DMS153 (cell line): ENCODE measurements around the gene SLC1A1.

Experiments
- DNase-seq: peaks from one replicate; lab custom pipeline; 2025; lab: John Stamatoyannopoulos, UW

The SLC1A1 gene

DNA sequence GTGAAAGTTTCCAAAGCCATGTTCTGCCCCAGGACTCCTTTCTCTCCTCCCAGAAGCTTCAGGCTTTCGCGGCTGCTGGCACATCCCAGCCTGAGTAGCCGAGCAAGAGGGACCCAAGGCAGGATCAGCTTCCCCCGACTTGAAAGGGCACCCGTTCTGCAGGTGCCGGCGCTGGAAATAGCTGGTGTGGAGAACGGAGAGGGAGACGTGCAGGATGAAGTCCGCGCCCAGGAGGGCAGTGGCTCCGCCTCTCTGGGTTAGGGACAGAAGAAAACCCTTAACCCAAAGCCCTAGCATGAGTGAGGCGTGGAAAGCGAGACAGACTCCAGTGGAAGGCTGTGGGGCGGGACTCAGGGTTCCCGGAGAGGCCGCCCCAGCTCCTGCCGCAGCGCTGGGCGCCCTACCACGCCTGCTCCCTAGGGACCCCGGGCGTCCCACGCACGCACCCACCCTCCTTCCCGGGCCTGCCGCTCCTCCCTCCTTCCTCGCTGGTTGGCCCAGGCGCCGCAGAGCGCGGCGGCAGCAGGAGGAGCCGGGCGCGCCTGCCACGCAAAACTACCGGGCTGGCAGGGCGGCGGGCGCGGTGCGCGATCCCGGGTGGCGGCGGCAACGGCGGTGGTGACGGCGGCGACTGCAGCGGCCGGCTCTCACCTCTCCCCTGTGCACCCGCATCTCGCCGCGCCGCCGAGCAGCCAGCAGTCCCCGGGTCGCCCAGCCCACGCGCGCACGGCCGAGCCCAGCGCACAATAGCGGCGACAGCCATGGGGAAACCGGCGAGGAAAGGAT lies at the start of gene SLC1A1:
Gene SLC1A1 (plus strand): TSS at position 550 of the 786 bp plus-strand sequence. CDS start 212 bp downstream, at position 762.
- DNase-seq: peak; percentile 25

DNA sequence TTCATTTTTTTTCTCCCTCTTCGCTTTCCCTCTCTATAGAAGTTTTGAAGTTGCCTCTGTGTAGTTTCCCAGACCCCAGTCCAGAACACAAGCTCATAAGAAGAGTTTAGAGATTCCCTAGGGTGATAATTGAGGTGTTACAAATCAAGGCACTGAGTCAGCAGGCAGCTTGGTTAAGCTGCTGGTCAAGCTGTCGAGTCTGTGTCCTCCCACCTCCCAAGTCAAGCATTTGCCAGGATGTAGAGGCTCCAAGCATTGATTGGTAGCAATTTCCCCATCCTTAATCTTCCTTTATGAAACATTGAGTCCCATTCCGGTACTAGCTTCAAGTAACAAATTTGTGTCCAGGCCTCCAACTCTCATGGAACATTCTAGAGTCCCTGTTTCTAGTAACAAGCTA lies 47.5 kb upstream of the SLC1A1 start:
- DNase-seq: no peak

DNA sequence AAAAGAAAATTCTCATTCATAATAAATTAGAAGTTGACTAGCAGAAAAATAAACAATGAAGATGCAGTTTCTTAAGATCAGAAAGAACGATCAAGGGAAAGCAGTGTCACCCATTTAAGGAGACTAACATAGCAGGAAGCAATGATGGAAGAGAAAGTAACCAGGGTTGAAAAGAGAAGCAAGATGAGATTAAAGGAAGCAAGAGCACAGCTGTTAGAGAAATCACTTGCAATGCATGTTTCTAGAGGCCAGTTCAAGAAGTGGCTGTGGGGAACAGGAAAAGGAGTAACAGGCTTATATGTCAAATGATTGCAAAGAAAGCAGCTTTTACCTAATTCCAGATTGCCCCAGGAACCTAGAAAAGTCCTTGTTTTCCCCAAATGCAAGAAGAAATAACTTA lies 46.8 kb upstream of the SLC1A1 start:
- DNase-seq: no peak

DNA sequence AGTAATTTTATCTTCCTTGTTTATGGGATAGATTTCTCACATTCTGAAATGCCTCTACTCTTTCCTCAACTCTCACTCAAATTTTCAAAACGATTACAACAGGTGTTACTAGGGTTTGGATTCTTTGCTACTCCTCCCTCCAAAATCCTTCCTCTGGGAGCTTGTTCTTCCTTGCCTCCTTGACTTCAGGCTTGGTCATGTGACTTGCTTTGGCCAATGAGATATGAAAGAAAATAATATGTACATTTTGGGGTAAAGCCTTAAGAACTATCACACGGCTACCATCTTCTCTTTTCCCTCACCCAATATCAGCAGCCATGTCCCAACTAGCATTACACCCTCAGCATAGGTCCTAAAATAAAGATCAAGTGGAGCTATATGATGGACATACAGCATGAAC lies 28.8 kb upstream of the SLC1A1 start:
- DNase-seq: no peak

DNA sequence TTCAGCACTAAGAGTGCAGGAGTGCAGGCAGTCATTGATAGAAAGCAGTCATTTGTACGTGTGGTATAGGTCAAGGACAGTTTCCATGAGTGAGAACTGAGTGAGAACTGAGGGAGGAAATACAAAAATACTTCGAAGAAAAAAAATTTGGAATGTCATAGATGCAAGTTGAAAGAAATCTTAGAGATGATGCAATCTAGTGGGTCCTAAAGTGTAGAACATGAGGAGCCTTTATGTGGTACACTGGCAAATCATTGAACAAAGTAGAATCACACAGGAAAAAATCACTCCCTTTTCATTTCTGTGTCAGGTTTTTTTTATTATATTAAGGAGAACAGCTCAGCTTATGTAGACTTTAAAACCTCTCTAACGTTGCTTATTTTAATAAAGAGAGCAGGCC lies 26.4 kb upstream of the SLC1A1 start:
- no peak for DNase-seq

DNA sequence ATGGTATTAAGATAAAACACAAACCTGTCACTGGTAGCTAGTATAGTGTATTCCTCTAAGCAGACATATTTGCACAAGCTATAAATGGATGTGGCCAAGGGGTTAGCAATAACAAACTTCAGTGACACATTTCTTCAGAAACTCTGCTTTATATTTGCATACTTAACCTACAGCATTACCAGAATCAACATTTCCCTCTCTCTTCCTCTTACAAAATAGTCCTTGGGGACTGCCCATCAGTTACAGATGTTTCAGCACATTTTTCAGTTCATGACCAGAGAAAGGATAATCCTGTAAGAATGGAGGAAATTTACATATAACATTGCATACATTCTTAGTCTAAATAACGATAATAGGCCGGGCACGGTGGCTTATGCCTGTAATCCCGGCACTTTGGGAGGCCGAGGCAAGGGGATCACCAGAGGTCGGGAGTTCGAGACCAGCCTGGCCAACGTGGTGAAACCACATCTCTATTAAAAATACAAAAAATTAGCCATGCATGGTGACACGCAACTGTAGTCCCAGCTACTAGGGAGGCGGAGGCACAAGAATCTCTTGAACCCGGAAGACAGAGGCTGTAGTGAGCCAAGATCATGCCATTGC lies 25.3 kb upstream of the SLC1A1 start:
- DNase-seq: no peak

DNA sequence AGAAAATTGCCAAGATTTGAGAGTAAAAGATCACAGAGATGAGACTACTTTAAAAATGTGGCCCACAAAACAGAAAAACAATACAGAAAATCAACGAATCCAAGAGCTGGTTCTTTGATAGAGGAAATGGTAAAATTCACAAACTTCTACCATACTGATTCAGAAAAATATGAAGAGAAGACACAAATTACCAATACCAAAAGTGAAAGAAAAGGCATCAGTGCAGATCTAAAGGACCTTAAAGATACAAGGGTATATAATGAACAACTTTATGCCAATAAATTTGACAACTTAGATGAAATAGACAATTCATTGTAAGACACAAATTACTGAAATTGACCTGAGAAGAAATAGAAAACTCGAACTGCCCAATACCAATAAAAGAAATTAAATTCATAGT lies 24.4 kb upstream of the SLC1A1 start:
- no peak for DNase-seq

DNA sequence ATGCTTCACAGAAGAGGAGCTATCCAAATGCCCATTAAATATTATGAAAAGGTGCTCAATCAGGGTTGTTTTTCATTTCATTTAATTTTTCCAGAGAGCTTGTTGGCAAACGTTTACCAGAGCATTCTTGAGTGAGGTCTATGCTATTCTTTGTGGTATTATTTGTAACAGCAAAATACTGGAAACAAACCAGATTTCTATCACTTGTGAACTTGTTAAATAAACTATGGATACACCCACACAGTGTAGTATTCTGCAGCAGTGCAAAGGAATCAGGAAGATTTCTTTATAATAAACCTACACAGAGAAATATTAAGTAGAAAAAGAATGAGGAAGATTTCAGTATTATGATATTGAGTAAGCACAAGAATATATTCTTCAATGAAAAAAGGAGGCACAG lies 15.0 kb upstream of the SLC1A1 start:
- no peak for DNase-seq

DNA sequence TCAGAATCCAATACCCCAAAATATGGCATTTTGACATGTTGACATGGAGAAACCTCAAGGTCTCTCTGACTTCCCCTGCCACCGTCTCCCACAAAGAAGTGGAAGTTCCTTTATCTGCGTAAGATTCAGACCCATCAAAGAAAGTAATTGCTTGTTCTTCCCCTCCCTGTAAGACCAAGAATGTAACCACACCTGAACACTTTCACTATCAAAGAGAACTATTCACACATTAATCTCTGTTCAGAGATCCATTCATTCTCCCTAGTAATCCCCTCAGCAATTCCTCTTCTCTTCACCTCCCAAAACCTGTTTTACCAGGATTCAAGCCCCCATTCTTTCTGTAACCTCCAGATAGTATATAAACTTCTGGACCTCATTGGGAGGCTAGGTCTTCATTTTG lies 4.1 kb upstream of the SLC1A1 start:
- no peak for DNase-seq

DNA sequence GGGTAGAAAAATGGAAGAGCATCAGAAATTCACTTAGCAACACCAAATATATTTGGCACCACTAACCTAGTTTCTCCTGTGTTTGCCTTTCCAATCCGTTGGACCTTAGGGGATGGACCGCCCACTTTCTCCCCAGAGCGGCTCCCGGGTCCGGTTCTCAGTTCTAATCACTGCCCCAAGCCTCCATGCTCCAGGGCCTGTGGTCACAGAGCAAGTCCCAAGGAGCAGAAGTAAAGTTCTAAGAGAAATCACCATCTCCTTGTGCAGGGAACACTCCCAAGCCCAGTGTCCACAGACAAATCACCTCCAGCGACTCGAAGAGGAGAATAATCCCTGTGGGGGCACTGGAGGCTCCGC lies 728 bp upstream of the SLC1A1 start:
- DNase-seq: no peak

DNA sequence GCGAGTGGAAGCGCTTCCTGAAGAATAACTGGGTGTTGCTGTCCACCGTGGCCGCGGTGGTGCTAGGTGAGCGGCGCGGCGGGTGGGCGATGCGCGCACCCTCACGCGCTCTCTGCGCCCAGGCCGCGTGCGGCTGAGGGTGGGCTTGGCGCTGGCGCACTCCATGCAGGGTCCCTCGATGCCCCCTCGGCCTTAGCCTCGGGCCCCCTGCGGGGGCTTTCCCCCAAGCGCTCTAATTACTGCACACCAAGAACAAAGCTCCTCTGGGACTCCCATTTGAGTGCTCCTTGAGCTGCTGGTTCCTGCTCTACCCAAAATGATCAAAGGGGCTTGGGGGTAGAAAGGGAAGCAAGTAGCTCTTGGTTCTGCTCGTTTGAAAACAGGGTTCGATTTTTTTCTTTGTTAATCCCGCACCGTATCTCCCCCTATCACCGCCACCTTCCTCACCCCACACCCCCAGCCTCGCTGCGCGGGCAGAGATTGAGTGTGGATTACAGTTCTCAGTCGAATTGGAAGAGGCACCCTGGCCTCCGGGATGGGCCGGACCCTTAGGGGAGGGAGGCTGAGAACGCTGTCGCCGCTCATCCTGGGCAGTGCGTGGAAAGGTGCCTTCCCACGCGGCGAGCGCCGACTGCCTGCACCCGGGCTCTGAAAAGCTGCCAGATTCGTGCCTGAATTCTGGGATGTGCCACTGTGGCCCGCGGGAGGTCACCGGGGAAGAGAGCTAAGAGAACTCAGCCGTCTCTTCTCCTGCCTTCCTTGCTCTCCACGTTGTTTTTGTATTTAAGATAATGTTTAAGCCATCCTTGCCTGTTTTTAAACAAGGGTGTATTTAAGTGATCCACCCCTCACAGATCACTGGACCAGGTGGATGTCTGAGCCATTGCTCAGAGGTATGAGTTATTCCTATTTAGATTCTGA lies 697 bp downstream of the SLC1A1 start:
- no peak for DNase-seq

DNA sequence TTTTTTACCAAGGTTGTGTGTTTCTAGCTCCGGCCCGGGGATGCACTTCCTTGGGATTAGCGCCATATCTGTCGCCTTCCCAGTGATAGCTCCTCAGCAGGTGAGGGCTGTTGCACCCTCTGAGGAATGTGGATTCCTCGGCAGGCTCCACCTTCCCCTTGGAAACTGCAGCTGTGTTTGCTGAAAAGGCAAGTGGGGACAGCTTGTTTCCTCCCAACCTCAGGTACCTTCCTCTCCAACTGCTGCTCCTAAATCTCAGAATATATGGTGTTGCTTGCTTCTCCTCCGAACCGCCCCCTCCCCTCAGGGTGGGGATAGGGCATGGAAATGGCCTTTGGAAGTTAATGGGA lies 1.3 kb downstream of the SLC1A1 start:
- no peak for DNase-seq

DNA sequence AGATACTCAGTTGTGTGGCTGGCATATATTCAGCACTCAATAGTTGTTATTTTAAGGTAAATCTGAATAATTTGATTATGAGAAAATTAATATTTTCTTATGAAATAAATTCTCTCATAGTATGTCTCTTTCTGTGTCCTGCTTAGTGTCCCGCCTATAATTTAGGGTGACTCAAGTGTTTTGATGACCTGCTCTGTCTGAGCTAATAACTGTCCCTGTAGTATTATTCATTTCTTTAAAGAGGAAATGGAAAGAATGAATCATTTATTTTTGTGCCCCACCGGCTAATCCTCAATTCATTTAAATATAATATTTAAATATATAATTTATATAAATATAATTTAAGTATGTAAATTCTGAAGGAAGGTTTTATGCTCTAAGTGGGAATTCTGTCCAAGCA lies 4.1 kb downstream of the SLC1A1 start:
- no peak for DNase-seq

DNA sequence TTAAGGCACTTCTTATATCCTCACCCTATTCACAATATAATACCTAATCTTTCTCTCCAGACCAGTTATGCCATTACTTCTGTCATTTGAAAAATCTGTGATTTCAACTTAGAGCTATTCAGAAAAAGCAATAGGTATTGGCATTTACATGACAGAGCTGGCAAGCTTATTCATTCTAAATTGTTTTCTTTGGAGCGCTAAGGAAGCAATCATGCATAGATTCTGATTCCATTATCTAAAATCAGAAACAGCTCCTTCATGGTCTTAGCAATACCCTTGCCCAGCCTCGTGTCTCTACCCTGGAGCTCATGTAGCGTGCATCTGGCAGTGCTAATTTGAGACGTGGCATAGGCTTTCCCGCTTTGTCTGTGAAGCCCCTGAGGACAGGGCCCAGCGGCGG lies 4.5 kb downstream of the SLC1A1 start:
- DNase-seq: no peak

DNA sequence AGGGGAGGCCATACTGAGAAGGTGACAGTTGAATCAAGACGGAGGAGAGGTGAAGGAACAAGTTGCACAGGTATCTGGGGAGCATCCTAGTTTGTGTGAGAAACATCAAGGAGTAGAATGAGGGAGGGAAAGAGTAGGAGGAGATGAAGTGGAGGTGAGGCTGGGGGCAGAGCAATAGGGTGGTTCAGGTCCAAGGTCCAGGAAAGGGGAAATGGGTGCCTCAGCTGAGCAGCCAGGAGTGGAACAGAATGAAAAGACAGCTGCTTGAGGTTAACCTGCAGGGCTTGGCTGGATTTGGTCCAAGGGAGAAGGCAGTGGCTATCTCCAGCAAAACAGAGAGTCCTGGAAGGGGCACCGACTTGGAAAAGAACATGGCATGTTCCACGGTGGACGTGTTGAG lies 5.3 kb downstream of the SLC1A1 start:
- DNase-seq: no peak

DNA sequence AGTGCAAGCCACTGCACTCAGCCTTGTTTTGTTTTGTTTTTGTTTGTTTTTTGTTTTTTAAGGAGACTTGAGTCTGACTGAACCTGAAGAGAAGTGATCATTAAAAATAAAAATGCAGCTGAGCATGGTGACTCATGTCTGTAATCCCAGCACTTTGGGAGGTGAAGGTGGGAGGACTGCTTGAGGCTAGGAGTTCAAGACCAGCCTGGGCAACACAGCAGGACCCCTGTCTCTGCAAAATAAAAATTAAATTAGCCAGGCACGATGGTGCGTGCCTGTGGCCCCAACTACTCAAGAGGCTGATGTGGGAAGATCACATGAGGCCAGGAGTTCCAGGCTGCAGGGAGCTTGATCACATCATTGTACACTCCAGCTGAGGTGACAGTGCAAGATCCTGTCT lies 6.2 kb downstream of the SLC1A1 start:
- DNase-seq: no peak

DNA sequence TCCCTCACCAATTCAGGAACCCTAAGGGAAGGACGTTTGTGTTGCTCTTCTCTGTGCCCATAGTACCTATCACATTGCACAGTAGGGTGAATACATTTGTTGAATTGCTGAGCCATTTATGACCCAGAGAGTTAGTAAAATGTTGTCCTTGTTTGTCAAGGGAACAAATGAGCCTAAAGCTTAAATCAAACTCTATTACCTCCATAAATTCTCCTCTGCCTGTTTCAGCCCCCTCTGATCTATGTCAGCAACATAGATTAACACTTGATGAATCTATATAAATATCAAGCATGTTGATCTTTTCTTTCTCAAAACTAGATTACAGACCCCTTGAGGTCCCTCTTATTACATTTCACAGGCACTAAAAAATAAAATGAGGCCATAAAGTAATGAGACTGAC lies 7.1 kb downstream of the SLC1A1 start:
- DNase-seq: no peak

DNA sequence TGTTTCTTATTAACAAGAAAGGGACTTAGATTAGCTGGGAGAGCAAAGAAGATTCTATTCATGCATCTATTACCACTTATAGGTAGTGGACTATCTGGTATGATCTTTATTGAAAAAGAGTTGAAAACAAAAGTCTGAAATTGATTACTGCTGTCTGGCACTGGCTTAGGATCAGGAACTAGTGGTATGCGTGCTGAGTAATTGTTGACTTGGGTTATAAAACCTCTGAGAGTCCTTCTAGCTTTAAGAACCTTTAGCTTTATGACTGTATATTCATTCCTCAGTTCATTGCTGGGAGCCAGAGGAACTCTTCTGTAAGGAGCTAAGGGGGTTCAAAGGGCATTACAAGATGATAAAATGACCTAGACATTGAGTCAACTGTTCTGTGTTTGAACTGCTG lies 7.6 kb downstream of the SLC1A1 start:
- no peak for DNase-seq

DNA sequence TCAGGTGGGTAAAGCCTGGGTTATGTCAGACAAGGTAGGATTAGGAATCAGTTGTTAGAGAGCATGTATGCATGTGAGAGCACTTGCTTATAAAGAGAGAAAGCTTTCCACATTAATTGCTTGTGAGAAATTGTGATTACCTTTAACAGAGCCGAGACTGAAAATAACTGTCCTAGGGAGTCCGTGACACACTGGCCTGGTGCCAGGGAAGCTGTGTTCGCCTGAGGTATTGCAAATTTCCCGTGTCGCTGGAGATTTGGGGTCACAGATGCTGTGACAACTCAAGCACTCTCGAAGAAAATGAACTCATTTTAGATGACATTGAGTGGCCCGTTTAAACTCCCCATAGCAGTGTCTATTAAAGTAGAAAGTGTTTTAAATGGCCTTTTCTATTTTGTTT lies 9.6 kb downstream of the SLC1A1 start:
- DNase-seq: no peak

DNA sequence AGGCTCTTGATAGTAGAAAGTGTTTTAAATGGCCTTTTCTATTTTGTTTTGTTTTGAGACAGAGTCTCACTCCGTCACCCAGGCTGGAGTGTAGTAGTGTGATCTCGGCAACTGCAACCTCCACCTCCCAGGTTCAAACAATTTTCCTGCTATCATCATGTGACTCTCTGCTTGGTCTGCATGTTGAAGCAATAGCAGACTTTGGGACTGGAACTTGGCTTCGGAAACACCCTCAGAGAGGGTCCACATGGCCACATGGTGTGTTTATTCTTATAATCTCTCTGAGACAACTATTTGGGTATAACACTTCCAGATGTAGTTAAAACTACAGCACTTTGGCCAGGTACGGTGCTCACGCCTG lies 10.9 kb downstream of the SLC1A1 start:
- DNase-seq: no peak

DNA sequence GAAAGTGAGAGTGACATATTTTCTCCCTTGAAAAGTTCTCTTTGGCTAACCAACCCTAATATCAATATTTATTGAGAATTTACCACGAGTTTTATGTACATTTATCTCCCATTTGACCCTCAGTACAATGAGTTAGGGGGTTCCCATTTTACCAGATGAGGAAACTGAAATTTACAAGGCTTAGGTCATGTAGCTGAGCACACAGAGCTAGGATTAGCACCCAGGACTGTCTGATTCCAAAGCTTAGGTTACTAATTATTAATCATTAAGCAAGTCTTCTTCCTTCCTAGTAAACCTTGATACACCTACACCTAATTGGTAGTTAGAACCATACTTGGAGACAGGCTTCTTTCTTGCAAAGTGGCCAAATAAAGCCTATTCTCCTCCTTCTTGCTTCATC lies 12.2 kb downstream of the SLC1A1 start:
- no peak for DNase-seq

DNA sequence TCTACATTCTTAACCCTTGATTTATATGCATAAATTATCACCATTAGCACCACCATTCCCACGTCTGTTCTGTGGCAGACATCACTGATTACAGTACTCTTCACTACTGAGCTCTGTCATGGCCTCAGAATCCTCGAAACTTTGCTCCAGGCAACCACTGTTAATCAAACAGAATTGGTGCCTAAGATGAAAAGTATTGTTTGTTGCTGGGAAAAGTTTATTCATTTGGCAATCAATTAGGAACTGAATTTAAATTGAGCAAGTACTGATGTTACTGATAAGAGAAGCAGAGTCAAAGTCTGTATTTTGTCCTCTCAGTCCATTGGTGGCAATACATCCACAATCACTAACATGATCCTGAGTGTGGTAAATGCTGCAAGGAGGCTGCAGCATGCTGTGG lies 12.8 kb downstream of the SLC1A1 start:
- no peak for DNase-seq

DNA sequence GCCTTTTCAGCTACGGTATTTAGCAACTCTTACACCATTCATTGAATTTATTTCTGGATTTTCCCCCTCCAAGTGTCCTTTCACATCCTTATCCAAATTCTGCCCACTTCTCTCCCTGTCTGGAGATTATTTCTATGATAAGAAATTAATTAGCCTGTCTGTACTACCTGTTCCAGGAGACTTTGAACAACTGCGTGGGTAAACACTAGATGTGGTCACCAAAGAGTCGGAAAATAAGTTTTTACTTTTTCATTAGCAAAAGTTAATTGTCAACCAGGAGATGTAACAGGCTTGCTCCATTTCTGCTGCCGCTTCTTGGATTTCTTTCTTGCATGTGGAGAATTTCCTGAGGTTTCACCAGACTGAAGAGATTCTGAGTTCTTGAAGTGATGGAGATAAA lies 14.0 kb downstream of the SLC1A1 start:
- DNase-seq: no peak
